Esophagus squamous epithelium (tissue), 5 donors: Measurements from ENCODE around the gene ZBTB46. TPM values are rescaled to one million over a fixed set of nuclear protein-coding genes. Genes with fewer than 3 reads are reported as not detected.
"Not testable (repeated sequence)": the region's sequence is repeated elsewhere in the genome, so short reads cannot be mapped to it uniquely, and the experiment has no call there.

Source experiments
- DNase-seq: peaks from one replicate; lab custom pipeline; 2025; lab: John Stamatoyannopoulos, UW
- H3K27ac ChIP-seq, 4 donors: fragments of 200-600 bp; sonication (generic); one replicate each; pipeline ENCODE4 v1.5.1; 2016 to 2019; ENCODE audit warnings: mild to moderate bottlenecking in 1 of 4
- H3K27me3 ChIP-seq, 4 donors: fragments of 200-600 bp; sonication (generic); 1 replicate in 3 of 4; 2 replicates in 1 of 4; pipeline versions ENCODE4 v1.5.1 to v1.6.0; 2017 to 2021; ENCODE audit warnings: antibody characterized with exemption in 1 of 4
- H3K36me3 ChIP-seq, 3 donors: fragments of 200-600 bp; sonication (generic); one replicate each; pipeline ENCODE4 v1.5.1; 2016 to 2019
- H3K4me1 ChIP-seq, 3 donors: fragments of 200-600 bp; sonication (generic); one replicate each; pipeline ENCODE4 v1.5.1; 2017 to 2019
- H3K4me3 ChIP-seq, 4 donors: fragments of 200-600 bp; sonication (generic); 1 replicate in 3 of 4; 2 replicates in 1 of 4; pipeline ENCODE4 v1.5.1; 2016 to 2019; ENCODE audit warnings: mild to moderate bottlenecking in 2 of 4, moderate library complexity in 1 of 4
- H3K9me3 ChIP-seq, 3 donors: fragments of 200-600 bp; sonication (generic); one replicate each; pipeline ENCODE4 v1.5.1; 2016 to 2019
- CTCF ChIP-seq, 6 experiments: fragments of 450-650 bp in 4 of 6; fragments of 200-600 bp in 2 of 6; sonication (generic) in 2 of 6; IDR thresholded peaks; one replicate each; pipeline ENCODE4 v1.5.1; 2016 to 2019; ENCODE audit warnings: antibody characterized with exemption in 6 of 6, mild to moderate bottlenecking in 4 of 6, moderate library complexity in 4 of 6
- POLR2A ChIP-seq, 4 donors: fragments of 450-650 bp; IDR thresholded peaks; one replicate each; pipeline ENCODE4 v1.6.1; 2017; ENCODE audit warnings: antibody characterized with exemption in 4 of 4, mild to moderate bottlenecking in 4 of 4, moderate library complexity in 3 of 4
- WGBS, 2 donors: methylation state at CpG; one replicate each; pipeline ENCODE4 v1.1.5; 2018; 5-methylcytosine and 5-hydroxymethylcytosine counted together
- intact Hi-C: fragments of 100-400 bp; cut with DNase I; formaldehyde crosslinking; loops from one replicate; pipeline ENCODE4 v1.15.0; 2022
- total RNA-seq, 4 donors: library from RNA; depleted of rRNA; stranded (reverse); fragments of >200 nt; gene quantifications; one replicate each; pipeline ENCODE4 v1.1.0, GENCODE V29; 2016
- donor health status: DM: yes; HTN: yes; CAD: no.

ZBTB46 gene
- total RNA-seq, 4 donors from 2014 or later: 0.79 to 4.2 (median 2.0) TPM

DNA sequence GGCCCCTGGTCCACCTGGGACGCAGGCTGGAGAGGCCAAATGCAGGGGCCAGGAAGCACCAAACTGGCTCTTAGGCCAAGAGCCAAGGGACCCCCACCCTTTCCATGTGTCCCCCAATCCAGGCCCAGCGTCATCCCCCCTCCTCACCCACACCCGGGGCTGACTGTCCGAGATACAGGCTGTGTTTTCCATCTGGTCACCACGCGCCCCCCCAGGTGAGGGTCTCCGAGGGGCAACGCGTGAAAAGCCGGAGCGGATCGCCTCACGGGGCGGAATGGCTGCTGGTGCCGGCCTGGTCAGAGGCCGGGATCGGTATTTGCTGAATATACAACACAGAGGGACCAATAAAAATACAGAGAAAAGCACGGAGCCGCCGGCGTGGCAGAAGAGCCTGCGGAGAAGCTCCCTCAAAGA, 25.0 kb upstream of the ZBTB46 start:
- WGBS, 2 donors: 64 to 66% methylated on average over 7 to 20 of the region's 22 CpGs

DNA sequence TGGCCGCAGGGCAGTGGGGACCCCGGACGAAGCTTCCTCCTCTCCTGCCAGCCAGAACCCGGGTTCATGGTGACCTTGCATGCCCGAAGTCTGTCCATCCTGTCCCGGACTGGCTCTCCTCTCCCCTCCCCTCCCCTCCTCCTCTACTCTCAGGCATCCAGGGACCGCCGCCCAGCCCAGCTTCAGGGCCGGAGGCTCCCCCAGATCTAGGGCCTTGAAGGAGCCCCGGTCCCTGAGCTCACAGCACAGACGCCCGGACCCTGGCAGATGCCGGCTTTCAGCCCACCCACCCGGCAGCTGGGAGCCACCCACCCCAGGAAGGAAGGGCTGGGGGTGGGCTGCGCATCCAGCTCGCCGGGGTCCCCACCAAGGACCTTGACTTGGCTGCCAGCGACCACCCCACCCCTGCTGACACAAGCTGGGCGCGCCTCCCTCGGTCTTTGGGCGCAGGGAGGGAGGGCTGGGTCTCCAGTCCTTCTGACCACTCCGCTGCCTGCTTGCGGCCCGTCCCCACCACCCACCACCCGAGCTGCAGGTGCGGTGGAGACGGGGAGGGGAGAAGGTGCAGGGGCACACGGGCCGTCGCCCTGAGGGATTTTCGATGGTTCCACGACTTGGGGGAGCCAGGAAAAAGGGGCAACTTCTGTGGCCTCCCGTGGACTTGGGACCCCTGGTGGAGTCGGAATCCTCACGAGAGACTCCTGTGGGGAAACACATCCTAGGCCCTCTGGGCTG, 24.5 kb upstream of the ZBTB46 start:
- peaks cover 34 to 59% (median 42%) of the 10 kb centered on the region in 3 donors for H3K4me1 ChIP-seq
- H3K27me3 ChIP-seq: peaks cover 0 to 75% (median 9%) of the 10 kb centered on the region in 4 donors
- TF ChIP-seq POLR2A (IDR thresholded peaks at IDR 0.05): no peak
- TF ChIP-seq CTCF (IDR thresholded peaks at IDR 0.05): no peak
- intact Hi-C loops: no loop called here
- no peaks in the 10 kb centered on the region for H3K9me3 ChIP-seq
- peak overlapping the region in 3 of 4 donors; percentile 0 to 36 (median 21) for H3K4me3 ChIP-seq
- H3K36me3 ChIP-seq: no peaks in the 10 kb centered on the region
- no peak for DNase-seq
- H3K27ac ChIP-seq: peak overlapping the region; percentile 62 to 81 (median 75)
- 8 to 42% methylated on average over 7 to 12 of the region's 36 CpGs for WGBS, 2 donors

More for the DNA sequence above, 25.0 kb upstream of the ZBTB46 start:
- peaks cover 0 to 70% (median 9%) of the 10 kb centered on the region in 4 donors for H3K27me3 ChIP-seq
- no peak overlapping the region for H3K27ac ChIP-seq
- intact Hi-C loops: no loop called here
- TF ChIP-seq CTCF (IDR thresholded peaks at IDR 0.05) (no peak), POLR2A (IDR thresholded peaks at IDR 0.05) (no peak)
- peaks cover 34 to 59% (median 42%) of the 10 kb centered on the region in 3 donors for H3K4me1 ChIP-seq
- H3K9me3 ChIP-seq: no peaks in the 10 kb centered on the region
- peaks cover 0 to 4% (median 0%) of the 10 kb centered on the region in 3 donors for H3K36me3 ChIP-seq
- H3K4me3 ChIP-seq: no peak overlapping the region
- no peak for DNase-seq

GRCh38 chr20:63854766-63855362, 23.8 kb upstream of the ZBTB46 start:
- peaks cover 0 to 75% (median 9%) of the 10 kb centered on the region in 4 donors for H3K27me3 ChIP-seq
- no peak for DNase-seq
- WGBS, 2 donors: 10% methylated on average over 9 of the region's 26 CpGs; no CpG with 5 or more reads in 1 of the 2 donors

DNA sequence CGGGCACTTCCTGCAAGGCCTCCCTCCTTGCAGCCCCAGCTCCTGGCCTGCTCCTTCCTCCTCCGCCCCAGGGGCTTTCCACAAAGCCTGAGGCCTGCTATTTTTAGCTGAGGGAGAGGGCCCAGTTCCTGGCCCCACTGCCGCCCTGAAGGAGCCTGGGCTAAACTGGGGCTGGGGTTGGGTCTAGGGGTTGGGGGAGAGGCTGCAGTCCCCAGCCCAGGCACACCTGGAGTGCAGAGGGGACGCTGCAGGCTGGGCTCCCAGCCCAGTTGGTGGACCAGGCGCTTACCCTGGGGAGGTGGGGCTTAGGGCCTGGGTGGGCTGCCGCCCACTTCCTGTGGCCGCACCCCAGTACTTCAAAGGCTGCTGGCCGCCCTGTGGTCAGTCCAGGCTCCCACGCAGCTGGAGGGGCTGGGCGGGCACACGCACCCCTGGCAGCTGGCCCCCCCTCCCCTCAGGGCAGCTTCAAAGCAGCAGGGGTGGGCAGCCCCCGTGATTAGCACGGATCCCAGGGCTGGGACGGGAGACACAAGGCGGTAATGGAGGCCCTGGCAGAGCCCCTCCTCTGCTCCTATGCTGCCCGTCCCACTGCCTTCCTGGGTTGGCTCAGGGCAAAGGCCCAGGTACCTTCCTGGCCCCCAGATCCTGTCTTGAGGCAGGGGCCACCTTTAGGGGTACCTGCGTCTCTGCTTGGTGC, 23.2 kb upstream of the ZBTB46 start:
- 0 to 13% methylated on average over 1 of the region's 17 CpGs for WGBS, 2 donors
- intact Hi-C loops: no loop called here

More at GRCh38 chr20:63854766-63855362, 23.8 kb upstream of the ZBTB46 start:
- TF ChIP-seq POLR2A (IDR thresholded peaks at IDR 0.05) (no peak), CTCF (IDR thresholded peaks at IDR 0.05) (no peak)
- Histone ChIP-seq H3K27ac (peak overlapping the region; percentile 62 to 81 (median 75)), H3K9me3 (no peaks in the 10 kb centered on the region), H3K4me3 (peak overlapping the region in 3 of 4 donors; percentile 0 to 36 (median 21)), H3K4me1 (peaks cover 34 to 59% (median 42%) of the 10 kb centered on the region in 3 donors), H3K36me3 (no peaks in the 10 kb centered on the region)
- intact Hi-C loops: no loop called here

GRCh38 chr20:63853733-63854068, 22.6 kb upstream of the ZBTB46 start:
- H3K4me3 ChIP-seq, H3K36me3 ChIP-seq, intact Hi-C loops, DNase-seq, H3K9me3 ChIP-seq: not testable (repeated sequence)
- 49 to 65% methylated on average over 4 of the region's 4 CpGs for WGBS, 2 donors
- peak overlapping the region; percentile 62 to 81 (median 75) for H3K27ac ChIP-seq
- H3K27me3 ChIP-seq: peaks cover 0 to 74% (median 9%) of the 10 kb centered on the region in 4 donors
- H3K4me1 ChIP-seq: peaks cover 33 to 49% (median 35%) of the 10 kb centered on the region in 3 donors

More for the DNA sequence above, 23.2 kb upstream of the ZBTB46 start:
- H3K36me3 ChIP-seq: no peaks in the 10 kb centered on the region
- H3K4me3 ChIP-seq: peak overlapping the region in 3 of 4 donors; percentile 0 to 36 (median 21)
- no peak for DNase-seq
- H3K4me1 ChIP-seq: peaks cover 34 to 54% (median 40%) of the 10 kb centered on the region in 3 donors
- H3K27ac ChIP-seq: peak overlapping the region; percentile 62 to 81 (median 75)
- H3K27me3 ChIP-seq: peaks cover 0 to 75% (median 9%) of the 10 kb centered on the region in 4 donors
- TF ChIP-seq POLR2A (IDR thresholded peaks at IDR 0.05) (no peak), CTCF (IDR thresholded peaks at IDR 0.05) (peak in 1 of 6 experiments; percentile 3)
- H3K9me3 ChIP-seq: no peaks in the 10 kb centered on the region

DNA sequence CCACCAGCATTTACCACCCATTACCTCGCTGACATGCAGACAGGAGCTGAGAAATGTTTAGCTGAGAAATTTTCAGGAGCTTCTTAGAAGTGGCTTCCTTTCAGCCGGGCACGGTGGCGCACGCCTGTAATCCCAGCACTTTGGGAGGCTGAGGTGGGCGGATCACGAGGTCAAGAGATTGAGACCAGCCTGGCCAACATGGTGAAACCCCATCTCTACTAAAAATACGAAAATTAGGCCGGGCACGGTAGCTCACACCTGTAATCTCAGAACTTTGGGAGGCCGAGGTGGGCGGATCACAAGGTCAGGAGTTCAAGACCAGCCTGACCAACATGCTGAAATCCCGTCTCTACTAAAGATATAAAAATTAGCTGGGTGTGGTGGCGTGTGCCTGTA, 20.5 kb upstream of the ZBTB46 start:
- H3K36me3 ChIP-seq, DNase-seq, H3K4me3 ChIP-seq, H3K9me3 ChIP-seq, intact Hi-C loops, H3K27ac ChIP-seq: not testable (repeated sequence)
- peaks cover 0 to 75% (median 9%) of the 10 kb centered on the region in 4 donors for H3K27me3 ChIP-seq
- peaks cover 26 to 53% (median 29%) of the 10 kb centered on the region in 3 donors for H3K4me1 ChIP-seq
- WGBS, 2 donors: 69 to 86% methylated on average over 7 to 8 of the region's 14 CpGs
